T-helper 2 cell treated with Interferon-gamma antibody and Interleukin-4, amounts not matched to agents 100 ng/mL and 5 ng/mL, for 36 hours (primary cell): ENCODE results near the gene CHAF1A. TPM values are rescaled to one million over a fixed set of nuclear protein-coding genes. Genes with fewer than 3 reads are reported as not detected.

Source experiments
- intact Hi-C: fragments of 100-400 bp; cut with micrococcal nuclease; formaldehyde crosslinking; loops from one replicate; pipeline ENCODE4 v1.15.1; 2023
- total RNA-seq: library from RNA; stranded (reverse); gene quantifications from 2 replicates; pipeline ENCODE4 v1.2.3, GENCODE V29; 2022

CHAF1A gene
- 96.5 and 102 TPM in 2 replicates for total RNA-seq

- intact Hi-C loops: loop anchor here (1.0 to 2.0 kb wide), 4 partner anchors 22 to 336 kb away; partner anchors contain the start of genes HDGFL2, UBXN6 and ZBTB7A
Measured at GRCh38 chr19:4402171-4403004, at the start of gene CHAF1A. TSS of gene CHAF1A (plus strand) at chr19:4402640. CDS start at chr19:4402763, 123 bp downstream.

GRCh38 chr19:4352701-4353121 lies 49.7 kb upstream of the CHAF1A start:
- intact Hi-C loops: loop anchor here (1.0 kb wide), 1 partner anchor 85 kb away; no protein-coding TSS in a partner anchor

- intact Hi-C loops: no loop called here
Measured at GRCh38 chr19:4354282-4354681, 48.2 kb upstream of the CHAF1A start.

- intact Hi-C loops: no loop called here
Measured at GRCh38 chr19:4354897-4355296, 47.5 kb upstream of the CHAF1A start.

GRCh38 chr19:4357095-4357797 lies 45.2 kb upstream of the CHAF1A start:
- intact Hi-C loops: no loop called here

GRCh38 chr19:4357921-4358326 lies 44.5 kb upstream of the CHAF1A start:
- intact Hi-C loops: no loop called here

- intact Hi-C loops: no loop called here
Measured at GRCh38 chr19:4358709-4359626, 43.5 kb upstream of the CHAF1A start.

GRCh38 chr19:4359627-4360000 lies 42.8 kb upstream of the CHAF1A start:
- intact Hi-C loops: no loop called here

- intact Hi-C loops: no loop called here
Measured at GRCh38 chr19:4360081-4360569, 42.3 kb upstream of the CHAF1A start.

GRCh38 chr19:4360641-4361151 lies 41.7 kb upstream of the CHAF1A start:
- intact Hi-C loops: no loop called here

GRCh38 chr19:4361152-4362046 lies 41.0 kb upstream of the CHAF1A start:
- intact Hi-C loops: no loop called here

- intact Hi-C loops: no loop called here
Measured at GRCh38 chr19:4362101-4362828, 40.2 kb upstream of the CHAF1A start.

GRCh38 chr19:4362831-4363545 lies 39.5 kb upstream of the CHAF1A start:
- intact Hi-C loops: no loop called here

- intact Hi-C loops: no loop called here
Measured at GRCh38 chr19:4363571-4364304, 38.7 kb upstream of the CHAF1A start.

GRCh38 chr19:4365341-4365740 lies 37.1 kb upstream of the CHAF1A start:
- intact Hi-C loops: no loop called here

GRCh38 chr19:4365791-4366665 lies 36.4 kb upstream of the CHAF1A start:
- intact Hi-C loops: no loop called here
